Ovary (tissue), 9 donors: Measurements from ENCODE around the gene TRMT112. TPM values are rescaled to one million over a fixed set of nuclear protein-coding genes. Genes with fewer than 3 reads are reported as not detected.
A peak's percentile ranks its signal among the peaks of the same experiment; 100 is the strongest.

Experiments
- DNase-seq, 5 donors: peaks; one replicate each; pipeline ENCODE4 v3.0.0-alpha.2; 2019 to 2020
- H3K27ac ChIP-seq, 2 donors: fragments of 200-600 bp; one replicate each; pipeline versions ENCODE4 v1.5.1 to v1.8.0; 2019 to 2022
- H3K27me3 ChIP-seq: fragments of 200-600 bp; one replicate; pipeline ENCODE4 v1.8.0; 2022
- H3K36me3 ChIP-seq: fragments of 200-600 bp; sonication (generic); one replicate; pipeline ENCODE4 v1.5.1; 2019
- H3K4me1 ChIP-seq: one replicate; pipeline ENCODE4 v1.8.1; 2013; ENCODE audit warnings: mild to moderate bottlenecking, moderate library complexity; ENCODE audit not compliant: insufficient read depth
- H3K4me3 ChIP-seq: fragments of 200-600 bp; sonication (generic); one replicate; pipeline ENCODE4 v1.5.1; 2017
- H3K9me3 ChIP-seq, 2 donors: fragments of 200-600 bp in 1 of 2; sonication (generic) in 1 of 2; one replicate each; pipeline versions ENCODE4 v1.5.1 to v1.8.1; 2013 to 2019; ENCODE audit warnings: mild to moderate bottlenecking in 1 of 2, moderate library complexity in 1 of 2
- CTCF ChIP-seq, 3 donors: fragments of 450-650 bp in 2 of 3; fragments of 200-600 bp in 1 of 3; IDR thresholded peaks; one replicate each; pipeline versions ENCODE4 v1.5.1 to v1.8.0; 2016 to 2022; ENCODE audit warnings: antibody characterized with exemption in 3 of 3, mild to moderate bottlenecking in 1 of 3
- EP300 ChIP-seq: sonication (generic); formaldehyde crosslinking; IDR thresholded peaks from one replicate; pipeline ENCODE4 v1.6.1; 2017; ENCODE audit warnings: antibody characterized with exemption
- POLR2A ChIP-seq: fragments of 450-650 bp; IDR thresholded peaks from one replicate; pipeline ENCODE4 v1.6.1; 2017; ENCODE audit warnings: antibody characterized with exemption, mild to moderate bottlenecking, moderate library complexity
- WGBS, 3 donors: extraction: QIAGEN DNeasy Blood & Tissue Kit in 1 of 3; methylation state at CpG; one replicate each; pipeline versions ENCODE4 v1.1.5 to v1.1.7; 2013 to 2017; 5-methylcytosine and 5-hydroxymethylcytosine counted together
- intact Hi-C, 4 donors: fragments of 100-400 bp; cut with DNase I; formaldehyde crosslinking; loops; one replicate each; pipeline versions ENCODE4 v1.11.0 to v1.15.1; 2022 to 2023
- polyA plus RNA-seq, 2 donors: library from polyadenylated mRNA; stranded (reverse); fragments of 200-250 nt in 1 of 2; fragments of 350-450 nt in 1 of 2; fragmentation: Illumina TruSeq in 1 of 2; extraction: RNeasy Lipid Tissue Mini Kit (QIAGEN cat#74804) in 1 of 2; gene quantifications; one replicate each; pipeline ENCODE4 v1.2.3, GENCODE V29; 2013 to 2014
- total RNA-seq, 7 donors: library from RNA; depleted of rRNA in 2 of 7; stranded (reverse); fragments of >200 nt in 2 of 7; fragmentation: NEBNext Ultra II Directional in 3 of 7; extraction: Animal tissue kit (Norgen Biotek cat#: 25700) in 3 of 7; gene quantifications; one replicate each; pipeline versions ENCODE4 v1.1.0 to v1.2.4, GENCODE V29; 2016 to 2023
- donor health status: DM: no; HTN: no; CAD: no; lungs with moderate emphysema.
- donor health status: DM: no; HTN: no; CAD: no.
- donor health status: Bipolar disorder and iron deficiency.
- donor health status: DM: yes; HTN: yes; CAD: no.
- donor health status: DM: no; HTN: no; CAD: no.
- donor health status: DM: yes; HTN: yes; CAD: no.

TRMT112 gene
- total and polyA plus RNA-seq, 9 donors: 207 to 432 (median 275) TPM

GRCh38 chr11:64292460-64293254 is 24.7 kb downstream of the TRMT112 start:
- H3K36me3 ChIP-seq: no peaks in the 10 kb centered on the region
- TF ChIP-seq EP300 (no peak), CTCF (IDR thresholded peaks at IDR 0.05) (no peak), POLR2A (no peak)
- H3K27me3 ChIP-seq: peaks cover 2% of the 10 kb centered on the region
- H3K4me1 ChIP-seq: peaks cover 6% of the 10 kb centered on the region
- 35 to 40% (median 38%) methylated on average over 40 to 42 of the region's 42 CpGs for WGBS, 3 donors
- peak in 1 of 5 donors; percentile 16 for DNase-seq
- no peak overlapping the region for H3K4me3 ChIP-seq
- intact Hi-C loops: loop anchor here in 1 of 4 donors (10.0 kb wide), 1 partner anchor 288 kb away; no protein-coding TSS in a partner anchor
- H3K27ac ChIP-seq: no peak overlapping the region
- H3K9me3 ChIP-seq: no peaks in the 10 kb centered on the region

- WGBS, 3 donors: 0 to 1% (median 0%) methylated on average over 42 to 95 of the region's 96 CpGs
- DNase-seq: no peak
- no peak overlapping the region for H3K4me3 ChIP-seq
- no peaks in the 10 kb centered on the region for H3K36me3 ChIP-seq
- intact Hi-C loops: loop anchor here in 1 of 4 donors (10.0 kb wide), 1 partner anchor 287 kb away; no protein-coding TSS in a partner anchor
- no peaks in the 10 kb centered on the region for H3K9me3 ChIP-seq
- no peak overlapping the region for H3K27ac ChIP-seq
- H3K4me1 ChIP-seq: peaks cover 6% of the 10 kb centered on the region
- TF ChIP-seq EP300 (no peak), POLR2A (no peak)
- H3K27me3 ChIP-seq: peaks cover 2% of the 10 kb centered on the region
Measured at GRCh38 chr11:64291752-64292459, 25.5 kb downstream of the TRMT112 start.

GRCh38 chr11:64291262-64291751 is 26.1 kb downstream of the TRMT112 start, which contains the start of gene KCNK4:
KCNK4 (plus strand) TSS chr11:64291302; CDS start chr11:64293019, 1,717 bp downstream.
- TF ChIP-seq POLR2A (no peak), CTCF (IDR thresholded peaks at IDR 0.05) (no peak), EP300 (no peak)
- intact Hi-C loops: loop anchor here in 1 of 4 donors (10.0 kb wide), 1 partner anchor 287 kb away; no protein-coding TSS in a partner anchor
- Histone ChIP-seq H3K36me3 (no peaks in the 10 kb centered on the region), H3K9me3 (no peaks in the 10 kb centered on the region), H3K27me3 (peaks cover 2% of the 10 kb centered on the region), H3K27ac (no peak within 1 kb of the TSS), H3K4me3 (no peak within 1 kb of the TSS), H3K4me1 (peaks cover 7% of the 10 kb centered on the region)
- peak in 1 of 5 donors; percentile 15 for DNase-seq
- WGBS, 3 donors: 2% methylated on average over 36 to 45 of the region's 45 CpGs

GRCh38 chr11:64290352-64291261 is 26.8 kb downstream of the TRMT112 start:
- H3K4me1 ChIP-seq: peaks cover 7% of the 10 kb centered on the region
- H3K27ac ChIP-seq: no peak overlapping the region
- TF ChIP-seq EP300: no peak
- TF ChIP-seq CTCF (IDR thresholded peaks at IDR 0.05): no peak
- no peak for TF ChIP-seq POLR2A
- H3K27me3 ChIP-seq: no peaks in the 10 kb centered on the region
- H3K36me3 ChIP-seq: no peaks in the 10 kb centered on the region
- DNase-seq: peak in 1 of 5 donors; percentile 18
- H3K4me3 ChIP-seq: no peak overlapping the region
- intact Hi-C loops: loop anchor here in 1 of 4 donors (10.0 kb wide), 1 partner anchor 286 kb away; no protein-coding TSS in a partner anchor
- H3K9me3 ChIP-seq: no peaks in the 10 kb centered on the region
- WGBS, 3 donors: 47 to 52% (median 50%) methylated on average over 10 of the region's 10 CpGs
